H7 (cell line): ENCODE results near the gene PSKH1. TPM values are rescaled to one million over a fixed set of nuclear protein-coding genes. Genes with fewer than 3 reads are reported as not detected.
"Not testable (repeated sequence)": the region's sequence is repeated elsewhere in the genome, so short reads cannot be mapped to it uniquely, and the experiment has no call there.

Experiments
- DNase-seq: peaks from one replicate; pipeline ENCODE4 v3.0.0; 2012
- H3K27me3 ChIP-seq: 2 replicates; pipeline ENCODE4 v1.6.0; 2011; ENCODE audit warnings: mild to moderate bottlenecking, low read length; ENCODE audit not compliant: control insufficient read depth, insufficient read depth
- H3K36me3 ChIP-seq: replicated peaks from 2 replicates; pipeline ENCODE4 v1.5.1; 2011; ENCODE audit warnings: low read length; ENCODE audit not compliant: control insufficient read depth, insufficient read depth
- H3K4me3 ChIP-seq: 2 replicates; pipeline ENCODE4 v1.5.1; 2011; ENCODE audit warnings: low read depth, mild to moderate bottlenecking, control low read depth, low read length, moderate library complexity; ENCODE audit not compliant: insufficient read depth
- total RNA-seq: library from RNA; depleted of rRNA; stranded (reverse); fragments of >200 nt; shearing (Covaris generic); gene quantifications from 2 replicates; pipeline ENCODE4 v1.2.3, GENCODE V29; 2014

The PSKH1 gene
- total RNA-seq, 1 experiment from 2014 or later, result 18.8 TPM

- DNase-seq, result no peak
- peak overlapping the region; percentile 27 for H3K4me3 ChIP-seq
- H3K27me3 ChIP-seq, result no peaks in the 10 kb centered on the region
- H3K36me3 ChIP-seq, result no peaks in the 10 kb centered on the region
Measured at GRCh38 chr16:67892375-67892774, 679 bp upstream of the PSKH1 start.

- Histone ChIP-seq H3K27me3 (no peaks in the 10 kb centered on the region), H3K36me3 (no peaks in the 10 kb centered on the region), H3K4me3 (peak overlapping the region; percentile 99)
- peak; percentile 77 for DNase-seq
Measured at GRCh38 chr16:67893743-67894399, 817 bp downstream of the PSKH1 start.

DNA sequence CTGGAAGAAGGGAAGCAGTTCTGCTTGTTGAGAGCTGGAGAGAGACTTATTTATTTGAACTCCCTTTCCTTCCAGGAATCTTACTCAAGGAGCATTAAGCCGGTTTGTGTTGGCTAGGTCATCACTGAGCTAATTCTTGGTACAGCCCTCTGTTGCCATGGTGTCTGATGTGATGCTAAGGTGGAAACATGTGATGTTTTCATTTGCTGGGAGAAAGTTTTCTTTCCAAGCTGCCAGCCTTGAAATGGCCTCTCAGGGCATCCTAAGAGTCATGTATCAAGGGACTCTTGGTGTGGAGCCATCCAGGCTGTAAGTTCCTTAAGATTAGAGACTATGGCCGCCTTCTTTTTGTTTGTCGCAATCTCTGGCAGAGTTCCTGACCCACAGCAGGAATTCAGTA is 4.2 kb downstream of the PSKH1 start:
- Histone ChIP-seq H3K27me3 (no peaks in the 10 kb centered on the region), H3K4me3 (no peak overlapping the region), H3K36me3 (no peaks in the 10 kb centered on the region)
- DNase-seq, result no peak

DNA sequence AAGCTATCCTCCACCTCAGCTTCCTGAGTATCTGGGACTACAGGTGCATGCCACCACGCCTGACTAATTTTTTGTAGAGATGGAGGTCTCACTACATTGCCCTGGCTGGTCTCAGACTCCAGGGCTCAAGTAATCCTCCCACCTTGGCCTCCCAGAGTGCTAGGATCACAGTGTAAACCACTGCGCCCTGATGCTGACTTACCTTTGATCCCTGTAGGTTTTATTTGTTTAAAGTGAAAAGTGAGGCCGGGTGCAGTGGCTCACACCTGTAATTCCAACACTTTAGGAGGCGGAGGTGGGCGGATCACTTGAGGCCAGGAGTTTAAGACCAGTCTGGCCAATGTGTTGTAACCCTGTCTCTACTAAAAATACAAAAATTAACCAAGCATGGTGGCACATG is 8.7 kb downstream of the PSKH1 start:
- no peak for DNase-seq
- Histone ChIP-seq H3K4me3 (no peak overlapping the region), H3K36me3 (no peaks in the 10 kb centered on the region; the same call in 1 of the 2 replicates), H3K27me3 (no peaks in the 10 kb centered on the region)

DNA sequence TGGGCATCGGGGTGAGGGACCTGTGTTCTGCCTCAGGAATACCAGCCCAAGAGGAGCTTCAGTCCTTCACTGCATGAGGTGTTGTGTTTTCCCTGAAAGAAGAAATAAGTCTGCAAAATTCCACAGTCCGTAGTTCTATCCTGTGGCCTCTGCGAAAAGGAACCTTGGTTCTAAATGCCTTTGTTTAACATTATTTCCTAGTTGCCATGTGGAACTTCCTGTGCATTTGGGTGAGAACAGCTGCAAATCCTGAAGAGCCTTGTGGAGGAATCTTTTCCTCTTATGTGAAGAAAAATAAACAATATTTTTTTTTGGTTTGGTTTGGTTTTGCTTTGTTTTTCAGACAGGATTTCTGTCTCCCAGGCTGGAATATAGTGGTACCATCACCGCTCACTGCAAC is 9.8 kb downstream of the PSKH1 start:
- no peaks in the 10 kb centered on the region; the same call in 1 of the 2 replicates for H3K36me3 ChIP-seq
- no peak for DNase-seq
- no peaks in the 10 kb centered on the region for H3K27me3 ChIP-seq
- no peak overlapping the region for H3K4me3 ChIP-seq

DNA sequence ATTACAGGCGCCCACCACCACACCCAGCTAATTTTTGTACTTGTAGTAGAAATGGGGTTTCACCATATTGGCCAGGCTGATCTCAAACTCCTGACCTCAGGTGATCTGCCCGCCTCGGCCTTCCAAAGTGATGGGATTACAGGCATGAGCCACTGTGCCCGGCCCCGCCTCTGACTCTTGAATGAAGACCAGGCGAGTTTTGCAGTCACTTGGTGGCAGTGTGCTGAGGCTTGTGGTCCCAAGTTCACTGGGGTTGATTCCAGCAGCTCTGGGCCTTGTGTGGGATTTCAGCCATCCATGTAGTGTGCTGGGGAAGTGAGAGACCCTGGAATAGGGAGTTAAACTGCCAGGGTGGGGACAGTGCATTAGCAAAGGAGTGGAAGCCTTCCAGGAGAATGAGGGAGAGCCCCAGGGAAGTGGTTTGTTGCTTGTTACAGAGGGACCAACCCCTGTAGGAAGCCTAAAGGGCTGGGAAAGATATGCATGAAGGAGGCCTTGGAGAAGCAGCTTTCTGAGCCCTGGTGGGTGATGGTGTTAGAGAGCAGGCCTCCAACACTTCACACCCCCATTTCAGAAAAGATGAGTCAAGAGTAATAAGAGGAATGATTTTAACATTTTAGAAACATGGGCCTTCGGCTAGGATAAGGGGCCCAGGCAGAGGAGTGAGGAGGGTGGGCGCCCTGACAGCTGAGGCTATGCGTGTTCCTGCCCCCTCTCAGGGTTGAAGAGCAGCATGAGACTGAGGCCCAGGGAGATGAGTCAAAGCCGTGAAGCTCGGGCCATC is 14.5 kb downstream of the PSKH1 start:
- no peak overlapping the region for H3K4me3 ChIP-seq
- peaks cover 6% of the 10 kb centered on the region for H3K36me3 ChIP-seq
- peak; percentile 53 for DNase-seq
- H3K27me3 ChIP-seq, result no peaks in the 10 kb centered on the region

- Histone ChIP-seq H3K27me3 (no peaks in the 10 kb centered on the region), H3K4me3 (no peak overlapping the region), H3K36me3 (peaks cover 6% of the 10 kb centered on the region)
- DNase-seq, result no peak
Measured at GRCh38 chr16:67909056-67909742, 16.1 kb downstream of the PSKH1 start.

DNA sequence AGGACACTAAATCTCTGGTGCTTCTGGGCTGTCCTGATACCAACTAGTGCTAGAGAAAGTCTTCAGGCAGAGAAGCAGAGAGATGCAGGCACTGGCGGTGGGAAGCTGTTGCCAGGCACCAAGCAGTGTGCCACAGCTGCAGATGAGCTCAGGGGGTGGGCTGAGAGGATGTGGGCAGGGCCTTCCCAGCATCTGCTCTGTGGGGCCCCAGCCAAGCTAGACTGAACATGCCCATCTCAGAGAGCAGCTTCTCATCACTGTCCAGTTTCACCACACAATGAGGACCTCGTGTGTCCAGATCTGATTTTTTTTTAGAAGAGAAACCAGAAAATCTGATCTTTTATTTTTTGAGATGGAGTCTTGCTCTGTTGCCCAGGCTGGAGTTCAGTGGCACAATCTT is 17.1 kb downstream of the PSKH1 start:
- Histone ChIP-seq H3K36me3 (peaks cover 6% of the 10 kb centered on the region), H3K4me3 (no peak overlapping the region), H3K27me3 (no peaks in the 10 kb centered on the region)
- DNase-seq, result no peak

GRCh38 chr16:67914758-67915495 is 21.9 kb downstream of the PSKH1 start:
- Histone ChIP-seq H3K4me3 (no peak overlapping the region), H3K36me3 (peaks cover 4% of the 10 kb centered on the region), H3K27me3 (no peaks in the 10 kb centered on the region)
- no peak for DNase-seq

- not testable (repeated sequence) for H3K36me3 ChIP-seq, H3K4me3 ChIP-seq, H3K27me3 ChIP-seq, DNase-seq
Measured at GRCh38 chr16:67915496-67915769, 22.4 kb downstream of the PSKH1 start.

DNA sequence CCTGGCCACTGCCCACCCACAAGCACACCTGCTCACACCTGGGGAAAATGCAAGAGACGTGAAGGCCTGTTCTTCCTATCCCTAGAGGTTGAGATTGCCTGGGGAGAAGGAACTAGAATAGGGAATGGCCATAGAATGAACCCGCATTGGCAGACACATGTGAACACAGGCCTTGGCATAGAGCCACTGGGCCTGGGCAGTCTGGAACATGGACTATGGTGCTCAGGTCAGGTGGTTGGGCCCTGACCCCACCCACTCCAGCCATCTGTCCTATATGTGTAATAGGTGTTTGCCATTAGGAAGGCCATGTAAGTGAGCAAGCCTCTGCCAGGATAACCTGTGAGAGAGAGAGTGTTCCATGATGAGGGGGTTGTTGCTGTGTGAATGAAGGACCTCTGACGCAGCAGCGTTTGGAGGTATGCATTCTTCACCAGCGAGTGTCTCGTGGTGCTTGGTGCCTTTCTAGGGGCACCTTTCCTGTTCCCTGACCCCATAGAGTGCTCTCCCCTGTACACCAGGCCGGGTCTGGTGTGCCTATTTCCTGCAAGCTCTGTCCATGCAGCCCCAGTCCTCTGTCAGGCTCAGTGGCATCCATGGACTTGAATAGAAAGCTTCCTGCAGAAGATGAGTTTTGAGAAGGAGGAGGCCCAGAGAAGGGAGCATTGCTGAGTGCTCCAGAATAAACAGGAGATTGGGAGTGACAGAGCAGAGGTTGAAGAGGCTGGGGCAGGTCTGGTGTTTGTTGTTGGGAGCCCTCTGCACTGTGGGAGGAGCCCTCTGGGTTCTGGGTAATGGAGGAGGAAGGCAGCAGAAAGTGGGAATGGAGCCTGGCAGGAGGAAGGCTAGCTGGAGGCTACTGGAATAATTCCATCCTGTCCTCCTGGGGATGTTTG is 23.0 kb downstream of the PSKH1 start:
- no peak for DNase-seq
- H3K36me3 ChIP-seq, result peaks cover 3% of the 10 kb centered on the region
- H3K27me3 ChIP-seq, result no peaks in the 10 kb centered on the region
- no peak overlapping the region for H3K4me3 ChIP-seq

- H3K4me3 ChIP-seq, result no peak overlapping the region
Measured at GRCh38 chr16:67917140-67917851, 24.2 kb downstream of the PSKH1 start.

GRCh38 chr16:67917852-67918236 is 24.8 kb downstream of the PSKH1 start:
- DNase-seq, result no peak
- no peaks in the 10 kb centered on the region for H3K27me3 ChIP-seq
- H3K36me3 ChIP-seq, result peaks cover 1% of the 10 kb centered on the region
- H3K4me3 ChIP-seq, result no peak overlapping the region

More at GRCh38 chr16:67917140-67917851, 24.2 kb downstream of the PSKH1 start:
- H3K36me3 ChIP-seq, result peaks cover 1% of the 10 kb centered on the region
- no peaks in the 10 kb centered on the region for H3K27me3 ChIP-seq
- no peak for DNase-seq
